CD14-positive monocyte (primary cell): ENCODE data around the gene CCDC3. TPM values are rescaled to one million over a fixed set of nuclear protein-coding genes. Genes with fewer than 3 reads are reported as not detected.

Experiments
- DNase-seq, 3 donors: peaks; one replicate each; pipeline ENCODE4 v3.0.0-alpha.2; 2011 to 2022
- H2AFZ ChIP-seq: 2 replicates; pipeline ENCODE4 v1.6.0; 2012; ENCODE audit warnings: mild to moderate bottlenecking, low read depth, low read length, inconsistent platforms; ENCODE audit not compliant: insufficient read depth, poor library complexity, severe bottlenecking
- H3K27ac ChIP-seq, 2 donors: 1 replicate in 1 of 2; 2 replicates in 1 of 2; pipeline ENCODE4 v1.5.1; 2012 to 2013; ENCODE audit warnings: low read length in 2 of 2, control low read depth in 1 of 2, inconsistent platforms in 1 of 2, low read depth in 1 of 2, mild to moderate bottlenecking in 1 of 2
- H3K27me3 ChIP-seq, 2 donors: one replicate each; pipeline versions ENCODE4 v1.6.0 to v1.6.1; 2011 to 2013; ENCODE audit warnings: low read length in 2 of 2; ENCODE audit not compliant: control insufficient read depth in 2 of 2, insufficient read depth in 2 of 2
- H3K36me3 ChIP-seq, 2 donors: replicated peaks in 1 of 2; 1 replicate in 1 of 2; 2 replicates in 1 of 2; pipeline versions ENCODE4 v1.5.1 to v1.6.1; 2012 to 2013; ENCODE audit warnings: low read length in 2 of 2, control low read depth in 1 of 2, inconsistent platforms in 1 of 2, mild to moderate bottlenecking in 1 of 2; ENCODE audit not compliant: insufficient read depth in 2 of 2, control insufficient read depth in 1 of 2
- H3K4me1 ChIP-seq, 2 donors: 1 replicate in 1 of 2; 2 replicates in 1 of 2; pipeline versions ENCODE4 v1.5.1 to v1.6.1; 2012 to 2013; ENCODE audit warnings: low read length in 2 of 2, control low read depth in 1 of 2, inconsistent platforms in 1 of 2, mild to moderate bottlenecking in 1 of 2, moderate library complexity in 1 of 2; ENCODE audit not compliant: insufficient read depth in 2 of 2, control insufficient read depth in 1 of 2
- H3K4me2 ChIP-seq: replicated peaks from 2 replicates; pipeline ENCODE3; 2012; ENCODE audit warnings: low read length, moderate library complexity, mild to moderate bottlenecking; ENCODE audit not compliant: poor library complexity, severe bottlenecking; ENCODE audit errors: extremely low read depth
- H3K4me3 ChIP-seq, 3 experiments: fragments of 200-600 bp in 1 of 3; sonication (generic) in 1 of 3; replicated peaks in 1 of 3; 1 replicate in 2 of 3; 2 replicates in 1 of 3; pipeline ENCODE4 v1.5.1; 2011 to 2013; ENCODE audit warnings: low read length in 3 of 3, mild to moderate bottlenecking in 3 of 3, control low read depth in 2 of 3, low read depth in 2 of 3, inconsistent platforms in 1 of 3, moderate library complexity in 1 of 3
- H3K79me2 ChIP-seq: 2 replicates; pipeline ENCODE4 v1.6.0; 2012; ENCODE audit warnings: mild to moderate bottlenecking, control low read depth, inconsistent platforms, low read length, moderate library complexity; ENCODE audit not compliant: insufficient read depth
- H3K9ac ChIP-seq: 2 replicates; pipeline ENCODE4 v1.6.0; 2017; ENCODE audit warnings: low read length, mild to moderate bottlenecking; ENCODE audit not compliant: insufficient read depth, poor library complexity, severe bottlenecking
- H3K9me3 ChIP-seq, 2 donors: replicated peaks in 1 of 2; 1 replicate in 1 of 2; 2 replicates in 1 of 2; pipeline versions ENCODE4 v1.5.1 to v1.6.1; 2012 to 2013; ENCODE audit warnings: low read length in 2 of 2, control low read depth in 1 of 2; ENCODE audit not compliant: control insufficient read depth in 1 of 2, insufficient read depth in 1 of 2
- H4K20me1 ChIP-seq: 2 replicates; pipeline ENCODE4 v1.6.0; 2012; ENCODE audit warnings: mild to moderate bottlenecking, low read length, control low read depth, moderate library complexity; ENCODE audit not compliant: insufficient read depth
- H3K27ac Mint-ChIP-seq, 7 donors: one replicate each; pipeline ENCODE4 v1.8.0; 2020; ENCODE audit warnings: mild to moderate bottlenecking in 7 of 7, mixed read lengths in 7 of 7, moderate library complexity in 6 of 7, inconsistent platforms in 2 of 7
- H3K27me3 Mint-ChIP-seq, 3 donors: one replicate each; pipeline ENCODE4 v1.8.0; 2021 to 2022; ENCODE audit warnings: low read depth in 3 of 3, mild to moderate bottlenecking in 3 of 3, mixed read lengths in 3 of 3, moderate library complexity in 3 of 3, inconsistent platforms in 1 of 3
- H3K36me3 Mint-ChIP-seq, 2 donors: one replicate each; pipeline ENCODE4 v1.8.0; 2020; ENCODE audit warnings: mixed read lengths in 2 of 2, inconsistent platforms in 1 of 2, mild to moderate bottlenecking in 1 of 2
- H3K4me1 Mint-ChIP-seq: one replicate; pipeline ENCODE4 v1.8.0; 2020; ENCODE audit warnings: mild to moderate bottlenecking, mixed read lengths
- H3K4me3 Mint-ChIP-seq, 2 donors: one replicate each; pipeline ENCODE4 v1.8.0; 2020; ENCODE audit warnings: mild to moderate bottlenecking in 2 of 2, mixed read lengths in 2 of 2, moderate library complexity in 1 of 2
- H3K9me3 Mint-ChIP-seq, 7 donors: one replicate each; pipeline ENCODE4 v1.8.0; 2020 to 2022; ENCODE audit warnings: mixed read lengths in 7 of 7, mild to moderate bottlenecking in 6 of 7, moderate library complexity in 6 of 7, inconsistent platforms in 2 of 7
- whole genome bisulfite sequencing: methylation state at CpG from one replicate; pipeline ENCODE4 v1.1.5; 2013; ENCODE audit warnings: missing lambda C conversion rate; ENCODE audit not compliant: insufficient coverage; 5-methylcytosine and 5-hydroxymethylcytosine counted together
- intact Hi-C, 2 donors: fragments of 100-400 bp; cut with micrococcal nuclease; formaldehyde crosslinking; loops; one replicate each; pipeline versions ENCODE4 v1.15.0 to v1.15.1; 2023
- polyA plus RNA-seq, 3 donors: library from polyadenylated mRNA; depleted of rRNA in 1 of 3; unstranded in 2 of 3; stranded (reverse) in 1 of 3; fragments of 300-500 nt in 2 of 3; fragments of >200 nt in 1 of 3; fragmentation: Illumina TruSeq in 2 of 3; gene quantifications; 1 replicate in 2 of 3; 2 replicates in 1 of 3; pipeline ENCODE4 v1.2.3, GENCODE V29; 2012 to 2021
- TF ChIP-seq, protein P1 (sequence below): fragments of 200-600 bp; IDR thresholded peaks from one replicate; pipeline ENCODE4 v1.8.0; 2022; ENCODE audit warnings: antibody characterized with exemption, mild to moderate bottlenecking

Gene CCDC3
- polyA plus RNA-seq, 3 donors = not detected

DNA sequence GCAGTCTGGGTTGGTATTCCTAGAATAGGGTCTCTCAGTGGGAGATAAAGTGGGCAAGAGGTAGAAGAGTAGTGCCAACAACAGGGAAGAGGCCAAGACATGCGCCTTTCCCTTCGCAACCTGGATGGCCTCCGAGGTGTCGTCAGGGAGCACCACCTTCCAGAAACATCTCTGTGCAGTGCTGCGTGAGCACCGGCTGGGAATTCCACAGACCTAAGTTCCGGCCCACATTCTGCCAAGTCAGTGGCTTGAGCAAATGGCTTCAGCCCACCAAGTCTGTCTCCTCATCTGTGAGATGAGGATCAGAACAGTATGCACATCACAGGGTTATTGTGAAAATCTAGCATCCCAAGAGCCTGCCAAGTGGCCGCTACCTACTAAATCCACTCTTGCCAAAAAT lies 40.6 kb downstream of the CCDC3 start:
- no peaks in the 10 kb centered on the region for H3K4me1 Mint-ChIP-seq
- DNase-seq = no peak
- Histone ChIP-seq H3K79me2 (no peaks in the 10 kb centered on the region), H3K27me3 (no peaks in the 10 kb centered on the region), H3K4me2 (no peak overlapping the region), H3K9me3 (peaks cover 7 to 22% of the 10 kb centered on the region in 2 donors), H3K9ac (no peak overlapping the region), H2AFZ (no peak overlapping the region), H4K20me1 (no peaks in the 10 kb centered on the region), H3K36me3 (no peaks in the 10 kb centered on the region), H3K4me1 (no peaks in the 10 kb centered on the region), H3K27ac (no peak overlapping the region), H3K4me3 (no peak overlapping the region)
- peaks cover 15 to 34% (median 23%) of the 10 kb centered on the region in 7 donors for H3K9me3 Mint-ChIP-seq
- TF ChIP-seq, protein P1, sequence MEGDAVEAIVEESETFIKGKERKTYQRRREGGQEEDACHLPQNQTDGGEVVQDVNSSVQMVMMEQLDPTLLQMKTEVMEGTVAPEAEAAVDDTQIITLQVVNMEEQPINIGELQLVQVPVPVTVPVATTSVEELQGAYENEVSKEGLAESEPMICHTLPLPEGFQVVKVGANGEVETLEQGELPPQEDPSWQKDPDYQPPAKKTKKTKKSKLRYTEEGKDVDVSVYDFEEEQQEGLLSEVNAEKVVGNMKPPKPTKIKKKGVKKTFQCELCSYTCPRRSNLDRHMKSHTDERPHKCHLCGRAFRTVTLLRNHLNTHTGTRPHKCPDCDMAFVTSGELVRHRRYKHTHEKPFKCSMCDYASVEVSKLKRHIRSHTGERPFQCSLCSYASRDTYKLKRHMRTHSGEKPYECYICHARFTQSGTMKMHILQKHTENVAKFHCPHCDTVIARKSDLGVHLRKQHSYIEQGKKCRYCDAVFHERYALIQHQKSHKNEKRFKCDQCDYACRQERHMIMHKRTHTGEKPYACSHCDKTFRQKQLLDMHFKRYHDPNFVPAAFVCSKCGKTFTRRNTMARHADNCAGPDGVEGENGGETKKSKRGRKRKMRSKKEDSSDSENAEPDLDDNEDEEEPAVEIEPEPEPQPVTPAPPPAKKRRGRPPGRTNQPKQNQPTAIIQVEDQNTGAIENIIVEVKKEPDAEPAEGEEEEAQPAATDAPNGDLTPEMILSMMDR = no peak
- H3K4me3 Mint-ChIP-seq = no peak overlapping the region
- no peaks in the 10 kb centered on the region for H3K36me3 Mint-ChIP-seq
- intact Hi-C loops = no loop called here
- 91% methylated on average over 7 of the region's 8 CpGs for WGBS
- no peak overlapping the region for H3K27ac Mint-ChIP-seq
- H3K27me3 Mint-ChIP-seq = peaks cover 0 to 2% (median 0%) of the 10 kb centered on the region in 3 donors

DNA sequence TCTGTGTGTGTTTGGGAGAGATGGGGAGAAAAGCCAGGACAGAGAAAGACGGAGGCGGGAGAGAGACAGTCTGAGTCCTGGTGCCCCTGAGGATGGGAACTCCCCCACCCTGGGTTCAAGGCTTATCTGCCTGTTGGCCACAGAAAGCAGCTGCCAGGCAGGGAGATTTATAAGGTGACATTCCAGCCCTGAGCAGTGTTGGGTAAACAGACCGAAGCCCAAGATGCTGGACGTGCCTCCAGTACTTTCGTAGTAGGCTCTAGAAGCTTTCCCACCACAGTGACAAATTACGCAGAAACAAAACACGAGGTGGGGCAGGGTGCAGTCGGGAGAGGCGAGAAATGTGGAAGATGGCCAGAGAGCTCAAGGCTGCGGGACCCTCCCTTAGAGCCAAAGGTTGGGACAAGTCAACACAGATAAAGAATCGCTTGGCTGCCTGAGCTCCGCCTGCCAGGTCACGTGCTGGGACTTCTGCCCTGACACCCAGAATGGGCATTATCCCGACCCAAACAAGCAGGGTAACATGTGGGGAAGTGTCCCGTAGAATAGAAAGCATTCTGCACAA lies 41.1 kb downstream of the CCDC3 start:
- H3K4me3 ChIP-seq = no peak overlapping the region
- H3K9me3 ChIP-seq = peaks cover 7 to 22% of the 10 kb centered on the region in 2 donors
- no peak overlapping the region for H3K4me2 ChIP-seq
- H3K4me3 Mint-ChIP-seq = no peak overlapping the region
- H3K9me3 Mint-ChIP-seq = peaks cover 15 to 36% (median 23%) of the 10 kb centered on the region in 7 donors
- WGBS = 88% methylated on average over 13 of the region's 15 CpGs
- H3K4me1 ChIP-seq = no peaks in the 10 kb centered on the region
- no peaks in the 10 kb centered on the region for H3K27me3 ChIP-seq
- intact Hi-C loops = no loop called here
- H4K20me1 ChIP-seq = no peaks in the 10 kb centered on the region
- no peaks in the 10 kb centered on the region for H3K4me1 Mint-ChIP-seq
- no peak overlapping the region for H2AFZ ChIP-seq
- no peak overlapping the region for H3K27ac ChIP-seq
- no peaks in the 10 kb centered on the region for H3K79me2 ChIP-seq
- H3K27ac Mint-ChIP-seq = no peak overlapping the region
- TF ChIP-seq, protein P1 = no peak
- H3K36me3 ChIP-seq = no peaks in the 10 kb centered on the region
- no peak overlapping the region for H3K9ac ChIP-seq
- no peak for DNase-seq
- H3K36me3 Mint-ChIP-seq = no peaks in the 10 kb centered on the region
- peaks cover 0 to 2% (median 0%) of the 10 kb centered on the region in 3 donors for H3K27me3 Mint-ChIP-seq
